Activated CD8-positive, alpha-beta memory T cell treated with anti-CD3 and anti-CD28 coated beads for 4 hours (primary cell): Measurements from ENCODE around the gene CDK5RAP2.

Experiments used
- DNase-seq, 2 donors: peaks; one replicate each; pipeline ENCODE4 v3.0.0-alpha.2; 2020; ENCODE audit warnings: low read depth in 2 of 2

The CDK5RAP2 gene

DNA sequence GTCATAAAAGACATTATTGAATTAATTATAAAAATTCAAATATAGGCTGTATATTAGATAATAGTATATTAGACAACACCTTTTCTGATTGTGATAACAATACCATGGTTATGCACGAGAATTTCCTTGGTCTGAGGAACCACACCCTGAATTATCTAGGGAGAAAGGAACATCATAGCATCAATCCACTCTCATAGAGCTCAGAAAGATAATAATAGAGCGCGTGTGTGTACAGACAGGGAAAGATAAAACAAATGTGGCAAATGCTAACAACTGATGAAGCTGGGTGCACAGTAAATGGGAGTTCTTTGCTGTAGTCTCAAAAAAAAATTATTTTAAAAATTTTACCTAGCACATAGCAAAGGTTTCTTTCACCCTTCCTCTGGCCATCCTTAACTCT lies 143.5 kb downstream of the CDK5RAP2 start:
- no peak for DNase-seq

DNA sequence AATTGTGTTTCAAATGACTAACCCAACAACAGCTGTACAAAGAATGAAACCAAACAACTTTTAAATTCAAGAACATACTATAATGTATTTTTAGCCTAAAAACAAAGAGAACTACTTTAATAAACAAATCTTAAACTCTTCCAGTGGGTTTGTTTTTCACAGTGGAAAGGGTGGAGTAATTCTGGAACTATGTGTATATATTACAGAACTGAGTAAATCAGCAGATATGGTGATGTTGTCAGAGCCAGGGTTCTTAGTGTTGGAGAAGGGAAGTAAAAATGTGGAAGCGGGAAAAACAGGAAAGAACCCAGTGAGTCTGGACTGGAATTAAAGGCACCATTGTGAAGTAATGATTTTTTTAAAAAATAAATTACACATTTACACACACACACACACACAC lies 144.9 kb downstream of the CDK5RAP2 start:
- no peak for DNase-seq

- no peak for DNase-seq
Measured at GRCh38 chr9:120434532-120434931, 145.4 kb downstream of the CDK5RAP2 start.

DNA sequence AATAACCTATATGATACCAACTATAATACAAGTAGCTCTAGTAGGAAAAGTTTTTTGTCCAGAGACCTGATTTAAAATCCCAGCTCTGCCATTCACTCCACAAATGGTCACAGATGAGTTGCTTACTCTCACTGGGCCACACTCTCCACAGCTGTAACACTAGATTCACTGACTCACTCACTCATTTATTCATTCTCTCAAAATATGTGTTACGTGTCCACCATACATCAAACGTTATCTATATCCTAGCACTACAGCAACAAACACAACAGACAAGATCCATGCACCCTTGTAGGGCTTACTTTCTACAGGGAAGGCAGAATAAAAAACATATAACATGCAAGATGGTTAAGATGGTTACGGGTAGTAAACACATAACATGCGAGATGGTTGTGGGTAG lies 146.3 kb downstream of the CDK5RAP2 start:
- DNase-seq: no peak

GRCh38 chr9:120432600-120432999 lies 147.4 kb downstream of the CDK5RAP2 start:
- DNase-seq: no peak

DNA sequence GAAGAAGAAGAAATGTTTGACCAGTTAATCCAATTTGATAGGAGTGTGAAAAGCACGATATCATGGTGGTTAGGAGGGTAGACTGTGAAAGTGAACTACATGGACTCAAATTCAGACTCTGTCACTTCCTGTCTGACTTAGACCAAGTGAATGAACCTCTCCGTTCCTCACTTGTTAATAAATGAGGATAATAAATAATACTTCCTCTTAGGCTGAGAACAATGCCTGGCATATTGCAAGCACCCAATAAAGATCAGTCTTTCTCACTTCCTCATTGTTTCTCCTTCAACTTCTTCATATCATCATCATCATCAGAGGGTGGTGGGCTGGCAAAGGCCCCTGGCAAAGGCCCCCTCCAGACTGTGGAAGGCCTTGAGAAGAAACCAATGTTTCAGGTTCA lies 148.7 kb downstream of the CDK5RAP2 start:
- no peak for DNase-seq

DNA sequence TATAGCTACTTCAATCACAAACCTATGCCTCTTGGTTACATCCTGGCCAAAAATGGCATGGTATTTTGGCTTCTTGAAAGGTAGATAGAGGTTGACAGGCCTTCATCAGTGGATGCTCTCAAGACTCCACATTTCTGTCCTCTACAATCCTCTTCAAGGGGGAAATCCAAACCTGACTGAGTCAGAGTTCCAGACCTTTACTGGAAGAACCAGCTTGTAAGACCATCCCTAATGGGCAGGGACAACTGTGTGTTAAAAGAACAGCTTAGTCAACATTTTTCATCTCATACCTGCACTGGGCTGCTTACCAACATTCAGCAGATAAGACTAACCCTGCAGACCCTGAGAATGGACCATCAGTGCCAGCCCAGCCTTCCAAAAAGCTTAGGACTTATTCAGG lies 155.7 kb downstream of the CDK5RAP2 start:
- no peak for DNase-seq

- DNase-seq: no peak
Measured at GRCh38 chr9:120423812-120424211, 156.2 kb downstream of the CDK5RAP2 start.

DNA sequence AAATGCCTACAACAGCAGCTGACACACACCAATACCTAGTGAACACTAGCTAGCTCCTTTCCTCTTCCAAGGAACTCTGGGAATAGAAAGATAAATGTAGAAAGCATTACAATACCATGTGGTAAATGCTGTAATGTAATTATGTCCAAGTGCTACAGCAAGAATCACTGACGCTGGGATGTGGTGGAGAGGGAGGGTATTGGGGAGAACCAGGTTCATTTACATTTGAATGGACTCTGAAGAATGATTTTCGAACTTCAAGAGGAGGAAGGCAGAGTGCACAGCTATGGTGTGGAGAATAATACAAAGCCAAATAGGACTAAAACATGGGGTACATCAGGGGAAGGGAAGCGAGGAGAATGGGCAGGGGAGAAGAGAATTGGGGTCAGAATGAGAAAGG lies 158.0 kb downstream of the CDK5RAP2 start:
- DNase-seq: no peak

DNA sequence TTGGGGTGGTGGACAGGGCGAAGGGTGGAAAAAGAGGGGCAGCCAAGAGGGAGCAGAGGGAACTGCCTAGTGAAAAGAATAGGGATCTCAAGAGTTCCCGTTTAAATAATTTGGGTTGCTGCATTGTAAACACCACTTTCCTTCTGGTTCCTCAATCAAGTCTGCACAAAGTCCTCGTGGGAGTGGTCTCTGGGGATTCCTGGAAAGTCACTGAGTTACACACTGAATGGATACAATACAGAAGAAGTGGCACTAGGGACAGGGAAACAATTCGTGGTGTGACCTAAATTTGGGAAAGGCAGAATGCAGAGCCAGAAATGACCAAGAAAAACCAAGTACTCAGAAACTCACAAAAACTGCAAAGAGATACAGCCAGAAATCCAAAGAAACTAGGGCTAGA lies 161.7 kb downstream of the CDK5RAP2 start:
- no peak for DNase-seq

DNA sequence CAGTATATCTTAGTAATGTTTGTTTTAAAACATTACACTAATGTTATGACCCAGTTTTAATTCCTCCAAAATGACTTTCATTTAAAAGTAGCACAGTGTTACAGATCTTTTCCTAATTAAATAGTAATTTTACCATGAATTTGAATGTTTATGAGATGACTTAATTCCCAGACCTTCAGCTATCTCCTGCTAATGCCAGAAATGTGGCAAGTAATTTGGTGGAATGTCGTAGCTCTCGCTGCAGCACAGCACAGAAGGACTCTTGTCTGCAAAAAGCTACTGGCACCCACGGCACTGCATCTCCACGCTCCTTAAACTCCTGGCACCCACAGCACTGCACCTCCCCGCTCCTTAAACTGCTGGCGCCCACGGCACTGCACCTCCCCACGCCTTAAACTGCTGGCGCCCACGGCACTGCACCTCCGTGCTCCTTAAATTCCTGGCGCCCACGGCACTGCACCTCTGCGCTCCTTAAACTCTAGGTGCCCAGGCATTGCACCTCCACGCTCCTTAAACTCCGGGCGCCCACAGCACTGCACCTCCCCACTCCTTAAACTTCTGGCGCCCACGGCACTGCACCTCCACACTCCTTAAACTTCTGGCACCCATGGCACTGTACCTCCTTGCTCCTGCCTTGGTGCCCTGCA lies 163.1 kb downstream of the CDK5RAP2 start:
- no peak for DNase-seq

DNA sequence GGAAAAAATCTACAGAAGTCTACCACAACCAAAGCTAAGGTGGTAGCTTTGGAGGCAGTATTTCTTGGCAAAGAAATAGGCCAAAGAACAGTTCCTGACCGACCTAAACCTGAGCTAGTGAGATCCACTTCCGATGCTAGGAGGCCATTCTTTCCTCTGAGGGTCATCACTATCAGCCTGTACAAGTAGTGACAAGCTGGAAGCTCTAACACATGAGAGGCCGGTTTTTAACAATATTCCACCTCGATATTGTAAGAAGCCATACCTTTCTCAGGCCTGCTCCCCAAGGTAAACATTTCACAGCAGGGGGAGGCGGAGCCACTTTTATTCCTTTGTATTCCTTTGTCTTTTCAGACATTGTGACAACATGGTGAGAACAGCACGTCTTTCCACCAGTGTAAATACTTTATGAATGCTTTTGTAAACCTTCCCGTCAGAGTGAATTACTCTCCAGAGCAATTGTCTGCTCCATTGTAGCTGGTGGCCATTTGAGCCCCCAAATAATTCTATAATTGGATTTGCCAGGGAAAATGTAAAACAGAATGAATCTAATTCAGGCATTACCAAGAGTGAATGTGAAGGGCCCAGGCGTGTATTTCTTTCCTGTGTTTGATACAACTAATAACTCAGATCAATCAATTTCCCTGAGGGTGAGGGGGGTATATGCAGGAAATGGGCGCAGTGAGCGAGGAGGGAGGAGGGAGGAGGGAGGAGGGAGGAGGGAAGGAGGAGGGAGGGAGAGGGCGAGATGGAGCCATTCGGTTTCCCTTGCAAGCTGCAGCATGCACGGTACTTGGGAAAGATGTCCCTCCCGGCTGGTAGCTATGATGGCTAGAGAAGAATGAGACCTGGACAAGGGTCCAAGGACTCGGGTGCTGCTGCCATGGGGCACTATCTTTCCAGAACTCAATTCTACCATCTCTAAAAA lies 166.6 kb downstream of the CDK5RAP2 start:
- DNase-seq: no peak

- no peak for DNase-seq
Measured at GRCh38 chr9:120412425-120412951, 167.5 kb downstream of the CDK5RAP2 start.

DNA sequence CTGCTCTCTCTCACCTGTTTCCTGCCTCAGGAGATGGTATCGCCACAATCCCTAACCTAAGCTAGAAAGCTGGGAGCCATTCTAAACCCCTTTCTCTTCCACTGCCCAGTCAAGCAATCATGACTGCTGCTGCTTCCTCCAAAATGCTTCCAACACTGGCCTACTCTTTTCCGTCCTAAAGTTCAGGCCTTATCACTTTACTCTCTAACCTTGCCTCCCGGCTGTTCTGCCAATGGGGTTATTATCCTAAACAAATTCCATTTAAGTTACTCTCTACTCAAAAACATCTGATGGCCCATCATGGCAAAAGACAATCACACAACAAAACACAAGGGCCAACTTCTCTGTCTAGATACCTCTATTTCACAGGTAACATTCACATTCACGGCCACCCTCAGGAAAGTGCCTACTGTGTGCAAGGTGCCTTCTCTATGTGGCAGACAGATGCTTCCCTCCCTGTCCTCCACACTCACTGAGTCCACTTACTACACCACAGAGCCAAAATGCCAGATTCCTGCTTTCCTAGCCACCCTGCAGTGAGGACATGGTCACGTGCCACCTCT lies 168.0 kb downstream of the CDK5RAP2 start:
- DNase-seq: no peak

- DNase-seq: no peak
Measured at GRCh38 chr9:120410925-120411501, 169.0 kb downstream of the CDK5RAP2 start.

DNA sequence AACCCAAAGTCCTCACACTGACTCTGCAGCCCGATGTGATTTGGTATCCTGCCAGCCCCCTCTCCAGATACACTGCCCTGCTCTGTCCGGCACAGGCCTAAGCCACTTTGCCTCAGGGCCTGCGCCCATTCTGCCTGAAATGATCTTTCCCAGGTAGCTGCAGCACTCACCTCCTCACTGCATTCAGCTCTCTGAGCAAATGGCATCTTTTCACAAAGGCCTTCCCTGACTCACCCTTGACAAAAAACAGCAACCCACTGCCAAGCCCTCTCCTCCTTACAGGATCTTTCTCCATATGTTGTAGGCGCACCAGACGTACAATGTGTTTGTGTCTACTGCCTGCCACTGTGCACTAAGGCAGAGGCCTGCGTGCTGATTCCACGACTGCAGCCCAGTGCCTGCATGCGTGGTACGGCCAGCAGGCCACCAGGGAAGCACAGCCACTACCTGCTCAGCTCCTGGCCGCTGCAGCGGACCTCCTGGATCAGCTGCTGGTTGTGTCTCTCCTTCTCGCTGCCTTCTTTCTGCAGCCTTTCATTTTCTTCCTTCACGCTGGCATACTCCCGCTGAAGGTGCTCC lies 171.2 kb downstream of the CDK5RAP2 start:
- no peak for DNase-seq

DNA sequence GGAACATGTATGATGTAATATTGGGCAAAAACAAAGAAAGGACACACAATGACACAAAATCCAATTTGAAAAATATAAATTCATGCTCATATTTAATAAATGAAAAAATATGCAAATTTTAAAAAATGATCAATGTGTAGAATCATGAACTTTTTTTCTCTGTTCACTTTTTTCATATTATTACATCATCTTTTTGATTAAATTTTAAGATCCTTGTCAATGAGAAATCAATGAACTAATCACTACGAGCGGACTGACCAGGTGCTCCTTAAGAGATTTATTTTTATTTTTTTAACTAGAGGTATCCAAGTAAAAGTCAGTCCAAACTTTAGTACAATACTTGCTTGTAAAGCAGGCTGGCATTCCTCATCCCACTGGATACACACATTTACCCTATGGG lies 174.1 kb downstream of the CDK5RAP2 start:
- no peak for DNase-seq

GRCh38 chr9:120405134-120405533 lies 174.8 kb downstream of the CDK5RAP2 start:
- no peak for DNase-seq

- no peak for DNase-seq
Measured at GRCh38 chr9:120403543-120403856, 176.5 kb downstream of the CDK5RAP2 start.

DNA sequence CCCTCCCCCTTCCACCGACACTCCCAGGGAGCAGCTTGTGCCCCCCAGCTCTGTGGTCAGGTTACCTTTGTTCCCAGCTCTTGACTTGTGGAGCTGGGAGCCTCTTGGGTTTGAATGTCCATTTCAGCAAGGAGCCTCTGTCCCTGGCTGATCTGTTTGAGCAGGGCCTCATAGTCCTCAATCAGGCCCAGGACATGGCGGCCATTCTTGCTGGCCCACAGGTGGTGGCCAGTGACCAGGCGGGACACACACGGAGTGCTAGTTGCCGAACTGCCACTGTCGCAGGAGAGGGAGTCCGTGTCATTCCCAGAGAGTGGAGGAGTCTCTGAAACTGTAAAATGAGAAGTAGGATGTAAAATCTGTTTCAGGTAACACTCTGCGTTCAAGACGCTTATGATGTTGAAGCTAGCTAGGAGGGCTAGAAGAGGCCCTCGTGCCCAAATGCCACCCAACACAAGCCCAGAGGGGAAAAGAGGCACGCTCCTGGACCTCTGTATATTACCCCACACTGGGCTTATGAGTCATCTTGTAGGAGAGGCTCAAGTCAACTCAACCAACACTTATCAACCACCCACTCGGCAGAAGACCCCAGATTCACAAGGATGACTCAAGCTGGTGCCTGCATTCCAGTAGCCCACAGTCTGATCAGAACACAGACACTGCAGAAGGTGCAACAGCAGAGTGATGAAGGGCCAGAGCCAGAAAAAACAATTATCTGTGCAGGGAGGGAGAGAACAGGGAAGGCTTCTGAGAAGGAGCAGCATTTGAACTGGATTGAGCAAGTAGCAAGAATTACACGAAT lies 177.0 kb downstream of the CDK5RAP2 start:
- no peak for DNase-seq

- no peak for DNase-seq
Measured at GRCh38 chr9:120399940-120400339, 180.0 kb downstream of the CDK5RAP2 start.
